Epithelial cell of esophagus (primary cell): Measurements from ENCODE around the gene WDR35.

ENCODE experiments used
- DNase-seq: peaks from one replicate; pipeline ENCODE4 v3.0.0; 2010; ENCODE audit warnings: low read depth
- H3K4me3 ChIP-seq: 2 replicates; pipeline ENCODE4 v1.5.1; 2011; ENCODE audit warnings: mild to moderate bottlenecking, low read length, control low read depth
- TF ChIP-seq, protein P1 (sequence below): IDR thresholded peaks from 2 replicates; pipeline ENCODE4 v1.5.1; 2011; ENCODE audit warnings: low read depth, mild to moderate bottlenecking, low read length, control low read depth, inconsistent platforms; ENCODE audit not compliant: insufficient read depth; ENCODE audit errors: missing control alignments

WDR35 gene

DNA sequence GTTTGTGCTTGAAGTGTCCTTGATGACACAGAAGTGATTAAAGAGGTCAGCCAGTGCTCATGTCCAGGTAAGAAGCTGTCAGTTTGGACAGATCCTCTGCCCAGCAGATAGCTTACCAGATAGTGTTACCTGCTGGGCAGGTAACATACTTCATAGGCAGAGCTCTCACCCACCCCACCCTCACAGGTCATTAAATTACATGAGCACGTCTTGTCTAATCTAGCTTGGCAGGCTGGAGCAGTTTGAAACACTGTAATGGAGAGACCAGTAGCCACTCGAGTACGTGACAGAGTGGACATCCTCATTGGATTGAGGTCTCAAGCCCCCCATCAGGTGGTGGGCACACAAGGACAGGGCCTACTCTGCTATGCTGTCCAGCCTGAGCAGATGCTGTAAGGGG lies 115.2 kb downstream of the WDR35 start:
- TF ChIP-seq, protein P1, sequence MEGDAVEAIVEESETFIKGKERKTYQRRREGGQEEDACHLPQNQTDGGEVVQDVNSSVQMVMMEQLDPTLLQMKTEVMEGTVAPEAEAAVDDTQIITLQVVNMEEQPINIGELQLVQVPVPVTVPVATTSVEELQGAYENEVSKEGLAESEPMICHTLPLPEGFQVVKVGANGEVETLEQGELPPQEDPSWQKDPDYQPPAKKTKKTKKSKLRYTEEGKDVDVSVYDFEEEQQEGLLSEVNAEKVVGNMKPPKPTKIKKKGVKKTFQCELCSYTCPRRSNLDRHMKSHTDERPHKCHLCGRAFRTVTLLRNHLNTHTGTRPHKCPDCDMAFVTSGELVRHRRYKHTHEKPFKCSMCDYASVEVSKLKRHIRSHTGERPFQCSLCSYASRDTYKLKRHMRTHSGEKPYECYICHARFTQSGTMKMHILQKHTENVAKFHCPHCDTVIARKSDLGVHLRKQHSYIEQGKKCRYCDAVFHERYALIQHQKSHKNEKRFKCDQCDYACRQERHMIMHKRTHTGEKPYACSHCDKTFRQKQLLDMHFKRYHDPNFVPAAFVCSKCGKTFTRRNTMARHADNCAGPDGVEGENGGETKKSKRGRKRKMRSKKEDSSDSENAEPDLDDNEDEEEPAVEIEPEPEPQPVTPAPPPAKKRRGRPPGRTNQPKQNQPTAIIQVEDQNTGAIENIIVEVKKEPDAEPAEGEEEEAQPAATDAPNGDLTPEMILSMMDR: no peak
- no peak for DNase-seq
- H3K4me3 ChIP-seq: no peak overlapping the region

DNA sequence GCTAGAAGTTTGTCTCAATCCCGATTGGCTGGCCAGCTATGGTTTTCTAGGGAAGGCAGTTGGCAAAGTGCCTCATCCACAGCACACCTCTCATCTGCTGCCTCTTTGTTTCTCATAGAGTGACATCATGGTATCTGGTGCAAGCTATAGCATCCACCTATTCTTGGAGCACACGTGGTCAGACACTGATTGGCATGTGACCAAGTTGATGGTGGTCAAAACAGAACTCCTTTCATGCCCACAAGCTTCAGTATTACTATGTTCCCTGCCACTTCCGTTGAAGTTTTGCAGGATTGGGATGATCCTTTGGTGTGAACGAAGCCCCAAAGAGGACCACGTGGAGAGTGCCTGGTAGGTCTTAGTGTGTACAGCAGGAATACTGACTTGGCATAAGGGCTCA lies 116.9 kb downstream of the WDR35 start:
- DNase-seq: no peak
- no peak overlapping the region for H3K4me3 ChIP-seq
- TF ChIP-seq, protein P1: no peak

DNA sequence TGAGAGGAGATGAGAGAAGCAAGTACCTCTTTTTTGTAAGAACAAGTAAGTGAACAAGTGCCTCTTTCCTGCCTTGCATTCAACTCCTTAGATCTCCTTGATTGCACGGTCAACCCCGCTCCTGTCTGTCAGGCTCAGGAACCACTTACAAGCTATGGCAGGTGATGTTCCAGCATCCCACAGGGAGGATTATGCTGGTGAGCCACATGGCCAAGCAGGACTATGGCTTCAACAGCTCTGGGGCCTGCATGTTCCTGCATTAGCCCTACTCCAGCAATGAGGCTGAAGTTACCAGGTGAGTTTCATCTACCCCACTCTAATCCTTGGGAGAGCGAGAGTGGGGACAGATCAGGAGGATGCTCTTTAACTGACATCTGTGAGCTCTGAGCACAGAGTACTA lies 117.6 kb downstream of the WDR35 start:
- DNase-seq: no peak
- TF ChIP-seq, protein P1: no peak
- H3K4me3 ChIP-seq: no peak overlapping the region

DNA sequence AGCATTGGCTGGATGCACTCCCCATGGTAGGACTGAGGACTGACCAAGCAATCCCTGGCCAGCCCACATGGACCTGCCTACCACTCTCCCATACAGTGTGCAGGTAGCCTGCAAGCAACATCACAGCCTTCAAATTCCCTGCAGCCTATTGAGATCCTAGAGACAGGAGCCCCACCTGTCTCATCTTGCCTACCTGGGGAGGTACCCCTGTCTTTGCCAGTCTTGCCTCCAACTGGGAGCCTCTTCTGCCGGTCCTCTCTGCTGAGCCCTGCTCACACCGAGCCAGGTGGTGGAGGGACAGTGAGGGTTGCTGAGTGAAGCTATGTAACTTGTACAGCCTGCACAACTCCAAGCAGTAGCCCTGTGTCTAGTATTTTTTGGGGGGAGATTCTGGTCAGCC lies 118.1 kb downstream of the WDR35 start:
- no peak for DNase-seq
- H3K4me3 ChIP-seq: no peak overlapping the region
- TF ChIP-seq, protein P1: no peak

DNA sequence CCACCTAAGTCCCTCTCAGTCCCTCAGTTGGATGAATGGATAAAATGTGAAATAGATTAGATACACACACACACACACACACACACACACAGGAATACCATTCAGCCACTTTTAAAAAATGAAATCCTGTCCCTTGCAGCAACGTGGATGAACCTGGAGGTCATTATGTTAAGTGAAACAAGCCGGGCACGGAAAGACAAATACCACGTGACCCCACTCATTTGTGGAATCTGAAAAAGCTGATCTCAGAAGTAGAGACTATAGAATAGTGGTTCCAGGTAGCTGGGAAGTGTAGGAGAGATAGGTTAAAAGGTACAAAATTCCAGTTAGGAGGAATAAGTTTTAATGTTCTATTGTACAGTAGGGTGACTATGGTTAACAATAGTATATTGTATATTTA lies 119.1 kb downstream of the WDR35 start:
- TF ChIP-seq, protein P1: no peak
- no peak for DNase-seq
- no peak overlapping the region for H3K4me3 ChIP-seq

DNA sequence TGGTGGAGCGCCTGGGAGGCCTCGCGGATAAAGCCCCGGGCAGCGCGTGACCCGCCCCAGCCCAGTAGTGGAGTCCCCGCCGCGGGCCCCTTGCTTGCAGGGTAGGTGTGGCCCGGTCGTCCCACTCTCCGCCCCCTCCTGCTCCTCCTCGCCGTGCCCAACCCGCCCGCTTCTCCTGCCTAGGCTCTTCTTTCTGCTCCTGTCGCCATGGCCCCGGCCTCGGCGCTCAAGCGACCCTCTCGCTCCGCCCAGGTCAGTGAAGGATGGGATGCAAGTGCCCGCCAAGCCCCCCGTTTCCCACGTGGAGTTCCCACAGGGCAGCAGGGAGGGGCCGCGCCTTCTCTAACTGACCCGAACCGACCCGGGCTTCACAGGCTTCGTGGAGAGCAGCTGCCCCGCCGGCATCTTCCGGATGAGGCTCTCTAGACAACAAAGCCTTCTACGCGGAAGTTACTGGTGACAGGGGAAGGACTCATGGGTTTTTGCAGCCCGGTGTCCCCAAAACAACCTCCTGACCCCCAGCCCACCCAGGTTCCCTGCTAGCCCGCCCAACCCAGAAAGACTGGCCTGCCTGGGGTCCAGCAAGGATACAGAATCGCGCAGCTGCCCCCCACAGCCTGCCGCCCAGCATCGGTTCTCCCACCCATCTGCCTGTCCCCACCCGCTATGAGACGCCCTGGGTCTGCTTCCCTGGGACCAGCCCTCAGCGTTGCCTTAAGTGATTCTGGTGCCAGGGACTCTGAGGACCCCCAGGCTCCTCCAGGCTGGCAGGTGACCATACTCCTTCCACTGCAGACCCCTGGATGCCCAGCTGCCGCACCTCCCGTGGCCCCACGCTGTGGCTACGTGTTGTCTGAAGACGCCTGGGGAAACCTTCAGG lies 121.0 kb downstream of the WDR35 start:
- DNase-seq: peak; percentile 28
- H3K4me3 ChIP-seq: peak overlapping the region; percentile 39

More for the DNA sequence above, 121.0 kb downstream of the WDR35 start:
- TF ChIP-seq, protein P1: no peak
